ENCODE results near the gene PLGRKT. TPM values are rescaled to one million over a fixed set of nuclear protein-coding genes. Genes with fewer than 3 reads are reported as not detected.
A peak's percentile ranks its signal among the peaks of the same experiment; 100 is the strongest.

Gene PLGRKT
- total and polyA plus RNA-seq, 2 experiments from 2014 or later: 13.1 to 31.5 TPM

- no peaks in the 10 kb centered on the region for H3K79me2 ChIP-seq (replicated peaks; ENCODE audit: insufficient read depth)
- no peaks in the 10 kb centered on the region for H3K27me3 Mint-ChIP-seq (ENCODE audit: insufficient read depth, low read depth, poor library complexity)
- no peak overlapping the region for H2AFZ ChIP-seq
- H3K27ac ChIP-seq (ENCODE audit: low read depth): no peak overlapping the region
- H3F3A ChIP-seq (replicated peaks; ENCODE audit: low read depth): no peaks in the 10 kb centered on the region
- H4K20me1 ChIP-seq (replicated peaks; ENCODE audit: insufficient read depth): no peaks in the 10 kb centered on the region
- TF ChIP-seq ZNF331 (CRISPR knock-in tag; IDR thresholded peaks at IDR 0.05; ENCODE audit: low read depth) (no peak), JUNB (IDR thresholded peaks at IDR 0.05; ENCODE audit: unreplicated experiment) (no peak), CREB1 (CRISPR knock-in tag; IDR thresholded peaks at IDR 0.05; ENCODE audit: low read depth) (no peak), ETS1 (IDR thresholded peaks at IDR 0.05) (no peak)
- H3K27me3 ChIP-seq (ENCODE audit: insufficient read depth): no peaks in the 10 kb centered on the region
- no peak overlapping the region for H3K4me3 Mint-ChIP-seq
- H3K36me3 ChIP-seq (ENCODE audit: insufficient read depth): no peaks in the 10 kb centered on the region
- no peaks in the 10 kb centered on the region for H3K4me1 ChIP-seq (ENCODE audit: insufficient read depth)
- no peaks in the 10 kb centered on the region for H3K9me2 ChIP-seq (ENCODE audit: insufficient read depth)
- H3K4me3 ChIP-seq: no peak overlapping the region
- no peak overlapping the region for H3K4me2 ChIP-seq
- peaks cover 4% of the 10 kb centered on the region for H3K9me3 Mint-ChIP-seq
- H3K27ac Mint-ChIP-seq: no peak overlapping the region
- DNase-seq (ENCODE audit: low spot score) (no peak), ATAC-seq (no peak)
- H3K4me1 Mint-ChIP-seq: no peaks in the 10 kb centered on the region
- peaks cover 10% of the 10 kb centered on the region for H3K36me3 Mint-ChIP-seq (ENCODE audit: low read depth)
These were observed 10.7 kb downstream of the PLGRKT start for GRCh38 chr9:5427005-5427404.

- Histone ChIP-seq H2AFZ (no peak overlapping the region), H3K27me3 (ENCODE audit: insufficient read depth) (no peaks in the 10 kb centered on the region), H3K4me2 (no peak overlapping the region), H3K27ac (ENCODE audit: low read depth) (no peak overlapping the region), H3K4me1 (ENCODE audit: insufficient read depth) (no peaks in the 10 kb centered on the region), H3F3A (replicated peaks; ENCODE audit: low read depth) (no peaks in the 10 kb centered on the region), H3K9me2 (ENCODE audit: insufficient read depth) (no peaks in the 10 kb centered on the region), H3K4me3 (no peak overlapping the region), H4K20me1 (replicated peaks; ENCODE audit: insufficient read depth) (no peaks in the 10 kb centered on the region), H3K79me2 (replicated peaks; ENCODE audit: insufficient read depth) (no peaks in the 10 kb centered on the region), H3K36me3 (ENCODE audit: insufficient read depth) (no peaks in the 10 kb centered on the region)
- Mint-ChIP-seq H3K27ac (no peak overlapping the region), H3K27me3 (ENCODE audit: insufficient read depth, low read depth, poor library complexity) (peaks cover 4% of the 10 kb centered on the region), H3K9me3 (no peaks in the 10 kb centered on the region), H3K4me3 (no peak overlapping the region), H3K36me3 (ENCODE audit: low read depth) (no peaks in the 10 kb centered on the region), H3K4me1 (no peaks in the 10 kb centered on the region)
- TF ChIP-seq REST (IDR thresholded peaks at IDR 0.05; ENCODE audit: unreplicated experiment) (no peak), CTCF (conservative IDR thresholded peaks at IDR 0.05; ENCODE audit: low read depth in 2 of 2) (peak; percentile 76 to 83)
- peak; percentile 75 for DNase-seq (ENCODE audit: low spot score)
- peak; percentile 49 for ATAC-seq
These were observed 12.6 kb downstream of the PLGRKT start for GRCh38 chr9:5425006-5425628.
